Inflammatory macrophage (primary cell): Measurements from ENCODE around the gene ZNF664.

ENCODE experiments used
- DNase-seq, 2 donors: peaks; one replicate each; pipeline ENCODE4 v3.0.0-alpha.2; 2020 to 2022

ZNF664 gene

GRCh38 chr12:123960029-123960735 lies 12.8 kb upstream of the ZNF664 start:
- no peak for DNase-seq

DNA sequence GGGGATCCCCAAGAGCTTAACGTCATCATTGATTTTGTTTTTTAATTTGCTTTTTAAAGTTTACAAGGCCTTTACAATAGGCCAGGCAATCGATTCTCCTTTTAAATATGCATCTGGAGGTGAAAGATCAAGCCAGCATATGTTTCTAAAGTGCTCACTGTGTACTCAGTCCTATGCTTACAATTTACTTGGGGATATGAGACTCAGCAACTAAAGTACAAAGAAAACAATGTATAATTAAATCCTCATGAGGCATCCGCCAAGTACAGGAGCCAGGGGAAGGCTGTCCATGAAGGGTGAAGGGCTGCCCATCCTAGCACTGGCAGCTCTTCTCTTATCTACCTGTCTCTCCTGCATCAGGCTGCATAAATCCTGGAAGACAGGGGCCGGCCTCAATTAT lies 12.2 kb upstream of the ZNF664 start:
- DNase-seq = no peak

DNA sequence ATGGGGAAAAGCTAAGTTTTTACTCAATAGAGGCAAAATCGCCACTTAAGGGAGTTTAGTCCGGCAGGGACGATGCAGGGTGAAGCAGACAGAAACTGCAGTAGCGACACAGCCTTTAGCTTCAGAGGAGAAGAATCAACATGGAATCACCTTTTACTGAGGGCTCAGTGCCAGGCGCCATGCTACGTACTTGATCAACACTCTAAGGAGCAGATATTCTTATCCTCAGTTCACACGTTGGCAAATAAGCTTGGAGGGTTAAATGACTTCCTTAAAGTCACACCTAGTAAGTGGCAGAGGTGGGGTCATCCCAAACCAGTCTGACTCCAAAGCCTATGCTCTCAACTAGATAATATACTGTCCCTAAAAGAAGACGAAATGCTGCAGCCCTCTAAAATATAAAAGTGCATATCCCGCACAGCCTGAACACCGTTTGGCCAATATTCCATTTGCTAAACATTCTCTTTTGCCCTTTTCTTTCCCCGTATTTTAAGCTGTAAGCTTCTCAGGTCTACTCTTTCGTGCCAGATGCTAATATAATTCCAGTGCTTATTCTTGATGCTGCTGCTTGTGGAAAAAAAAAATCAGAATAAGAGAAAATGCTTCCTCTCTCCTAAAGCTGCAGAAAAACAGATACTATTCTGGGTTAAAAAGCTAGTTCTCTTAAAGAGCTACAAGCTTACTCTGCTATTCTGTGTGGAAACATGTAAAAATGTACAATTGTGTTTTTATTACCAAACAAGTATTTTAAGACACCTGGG lies 11.2 kb upstream of the ZNF664 start:
- DNase-seq = no peak

- DNase-seq = no peak
Observed at GRCh38 chr12:123962513-123962912, 10.5 kb upstream of the ZNF664 start.

DNA sequence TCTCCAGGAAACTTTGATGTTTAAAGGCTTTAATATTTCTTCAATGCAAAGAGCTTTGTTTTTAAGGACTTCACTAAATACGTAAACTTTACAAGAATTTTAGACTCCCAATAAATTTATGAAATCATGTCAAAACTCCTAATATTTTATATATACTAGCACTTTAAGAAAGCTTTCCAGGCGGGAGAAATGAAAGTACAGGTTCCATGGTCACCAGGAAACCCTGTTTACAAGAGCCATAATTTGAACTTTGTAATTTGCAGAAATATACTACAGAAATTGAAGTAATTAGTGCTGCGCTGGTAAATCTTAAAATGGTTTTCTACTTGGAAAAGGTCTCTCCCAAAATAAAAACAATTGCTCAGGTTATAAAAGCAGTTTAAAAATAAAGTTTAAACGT lies 9.2 kb upstream of the ZNF664 start:
- no peak for DNase-seq

DNA sequence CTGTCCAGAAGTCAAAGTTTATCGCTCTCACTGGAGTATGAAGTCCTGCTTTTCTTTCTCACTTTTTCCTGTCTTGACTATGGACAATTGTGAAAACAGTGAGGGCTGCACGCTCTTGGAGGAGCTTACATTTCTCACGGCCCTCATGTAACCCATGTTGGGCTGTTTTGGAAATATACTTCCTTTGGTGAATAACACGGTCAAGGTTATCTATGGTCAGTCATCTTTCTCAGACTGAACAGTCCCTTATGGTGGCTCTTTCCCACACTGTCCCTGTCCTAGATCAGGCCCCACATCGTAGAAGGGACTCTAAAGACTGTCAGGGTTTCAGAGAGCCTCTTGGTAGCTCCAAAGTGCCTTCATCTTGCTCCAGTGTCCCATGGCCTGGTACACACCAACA lies 7.6 kb upstream of the ZNF664 start:
- no peak for DNase-seq

DNA sequence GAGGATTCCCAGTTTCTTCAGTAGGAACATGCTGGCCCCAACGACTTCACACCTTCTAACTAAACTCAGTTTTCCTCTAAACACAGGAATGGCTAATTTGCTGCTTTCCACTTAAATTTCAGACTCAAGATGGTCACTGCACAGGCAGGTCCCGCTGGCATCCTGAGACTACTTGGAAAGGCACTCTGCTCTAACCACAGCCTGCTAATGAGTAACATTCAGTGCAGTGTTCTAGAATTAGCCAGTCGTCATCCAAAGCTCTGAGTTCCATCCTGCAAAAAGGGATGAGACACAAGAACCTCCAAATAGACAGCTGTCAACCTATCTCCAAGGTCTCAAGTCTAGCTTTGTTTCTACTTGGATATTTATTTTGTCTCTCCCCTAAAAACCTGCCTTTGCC lies 6.4 kb upstream of the ZNF664 start:
- DNase-seq = no peak

- no peak for DNase-seq
Observed at GRCh38 chr12:123967121-123967586, 5.9 kb upstream of the ZNF664 start.

- DNase-seq = no peak
Observed at GRCh38 chr12:123971449-123971769, 1.6 kb upstream of the ZNF664 start.

- DNase-seq = peak in 1 of 2 donors; percentile 37
Observed at GRCh38 chr12:123971770-123972456, 1.1 kb upstream of the ZNF664 start.

DNA sequence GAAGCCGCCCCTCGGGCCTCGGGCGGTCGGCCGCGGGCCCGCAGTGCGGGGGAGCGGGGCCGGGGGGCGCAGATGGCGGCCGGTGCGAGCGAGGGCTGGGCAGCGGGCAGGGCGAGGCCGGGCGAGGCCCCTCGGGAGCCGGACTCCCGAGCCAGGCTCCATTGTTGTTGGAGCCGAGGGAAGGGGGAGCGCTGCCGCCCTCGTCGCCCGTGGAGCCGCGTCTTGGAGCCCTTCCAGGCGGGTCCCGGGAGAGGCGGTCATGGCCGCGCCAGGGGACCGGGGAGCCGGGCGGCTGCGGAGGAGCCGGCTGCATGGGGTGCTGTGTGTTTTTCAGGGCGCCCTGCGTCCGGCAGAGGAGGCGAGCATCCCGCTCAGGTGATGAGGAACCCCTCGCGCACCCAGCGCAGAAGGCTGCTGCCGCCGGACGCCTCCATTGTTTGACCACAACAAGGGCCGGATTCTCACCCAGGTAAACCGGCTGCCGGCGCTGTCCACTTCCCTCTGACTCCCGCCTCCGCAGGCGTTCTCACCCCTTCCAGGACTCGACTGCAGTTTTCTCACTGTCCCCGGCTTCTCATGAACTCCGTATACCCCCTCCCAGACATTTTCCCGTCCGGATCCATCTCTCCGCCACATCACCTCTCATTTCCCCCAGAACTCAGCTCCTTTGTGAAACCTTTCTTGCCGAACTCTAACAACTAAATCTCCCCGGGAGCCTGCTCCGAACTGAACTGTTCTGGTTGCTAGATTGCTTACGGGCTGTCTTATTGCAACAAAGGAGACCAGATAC lies 732 bp downstream of the ZNF664 start:
- DNase-seq = no peak

DNA sequence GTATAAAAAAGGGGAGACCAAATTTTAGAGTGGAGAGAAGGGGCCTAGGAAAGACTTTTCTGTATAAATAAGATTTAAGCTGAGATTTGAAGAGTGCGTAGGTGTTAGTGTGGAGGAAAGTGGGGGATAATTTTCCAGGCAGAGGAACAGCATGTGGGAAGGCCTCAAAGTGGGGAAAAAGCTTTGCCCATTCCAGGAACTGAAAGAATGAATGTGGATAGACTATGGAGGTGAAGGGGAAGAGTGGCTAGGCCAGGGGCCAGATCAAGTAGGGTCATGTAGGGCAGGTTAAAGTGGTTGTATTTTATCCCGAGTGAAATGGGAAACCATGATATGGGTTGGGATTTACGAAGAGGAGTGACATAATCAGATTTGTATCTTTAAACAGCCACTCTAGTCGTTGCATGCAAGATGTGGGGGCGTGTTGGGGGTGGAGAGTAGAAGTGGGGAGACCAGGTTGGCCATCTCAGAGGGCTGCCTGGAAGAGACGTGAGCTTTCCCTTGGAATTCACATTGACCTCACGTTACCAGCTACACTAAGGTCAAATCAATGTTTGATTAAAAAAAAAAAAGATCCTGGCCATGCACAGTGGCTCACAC lies 3.3 kb downstream of the ZNF664 start:
- no peak for DNase-seq

GRCh38 chr12:123979566-123979965 lies 6.6 kb downstream of the ZNF664 start:
- DNase-seq = no peak

GRCh38 chr12:123982269-123982668 lies 9.3 kb downstream of the ZNF664 start:
- no peak for DNase-seq

DNA sequence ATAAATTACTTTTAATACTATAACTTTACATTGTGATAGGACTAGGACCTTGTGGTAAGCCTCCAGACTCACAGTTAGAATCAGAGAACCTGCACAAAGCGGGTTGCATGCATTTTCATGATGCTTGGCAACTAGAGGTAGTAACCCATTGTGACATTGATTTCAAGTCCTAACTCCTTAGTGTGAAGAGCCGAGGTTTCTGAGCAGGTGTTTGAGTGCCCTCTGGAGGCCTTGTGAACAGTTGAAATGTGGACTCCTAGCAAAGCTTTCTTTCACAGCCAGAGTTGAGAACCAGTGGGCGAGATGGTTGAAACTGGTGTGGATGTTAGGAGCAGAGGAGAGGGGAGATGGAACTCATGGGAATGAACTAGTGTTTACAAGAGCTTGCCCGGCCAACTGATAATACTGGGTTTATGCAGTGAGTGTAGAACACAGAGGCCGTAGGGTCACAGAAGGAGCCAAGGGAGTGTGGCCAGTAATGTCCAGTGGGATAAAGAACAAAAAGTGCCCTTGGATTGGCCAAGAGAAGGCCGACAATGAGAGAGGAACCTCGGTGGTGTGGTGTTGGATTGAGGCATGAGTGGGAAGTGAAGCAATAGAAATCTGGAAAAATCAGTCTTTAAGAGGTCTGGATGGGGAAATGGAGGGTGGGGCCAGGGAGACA lies 10.9 kb downstream of the ZNF664 start:
- peak; percentile 62 to 72 for DNase-seq

GRCh38 chr12:123984903-123985302 lies 11.9 kb downstream of the ZNF664 start:
- DNase-seq = no peak

GRCh38 chr12:123986374-123986965 lies 13.5 kb downstream of the ZNF664 start:
- DNase-seq = peak in 1 of 2 donors; percentile 17

DNA sequence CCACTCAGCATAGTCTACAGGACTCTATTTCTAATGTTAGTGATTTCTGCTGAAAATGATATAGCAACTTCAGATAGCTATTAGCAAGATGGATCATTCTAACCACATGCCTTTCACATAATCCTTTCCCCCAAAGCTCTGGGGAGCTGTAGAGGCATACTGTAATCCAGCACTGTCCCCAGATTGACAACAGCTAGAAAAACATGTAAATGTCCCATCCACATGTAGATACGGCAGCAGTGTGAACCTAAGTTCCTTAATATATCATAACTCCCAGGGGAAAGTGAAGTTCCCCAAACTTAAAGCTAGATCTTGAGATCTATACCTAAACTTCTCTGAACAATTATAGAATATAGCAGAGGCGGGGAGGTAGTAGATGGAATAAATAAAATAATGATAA lies 14.0 kb downstream of the ZNF664 start:
- no peak for DNase-seq

DNA sequence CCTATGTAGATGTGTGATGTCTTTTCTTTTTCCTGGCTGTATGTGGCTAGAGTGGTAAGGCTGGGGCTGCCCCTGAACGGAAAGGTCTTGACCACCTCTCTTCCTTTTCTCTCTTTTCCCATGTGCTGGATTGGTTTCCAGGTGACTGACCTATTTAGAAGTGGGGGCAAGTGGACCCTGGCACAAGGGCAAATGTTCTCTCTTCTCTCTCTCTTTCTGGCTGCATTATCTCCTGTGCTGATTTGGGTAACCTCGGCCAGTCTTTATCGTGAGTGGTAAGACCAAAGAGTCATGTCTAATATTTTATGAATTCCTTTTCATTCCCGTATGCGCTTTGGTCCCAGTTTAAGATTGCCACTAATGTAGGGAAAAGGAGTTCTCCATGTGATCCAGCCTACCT lies 16.2 kb downstream of the ZNF664 start:
- no peak for DNase-seq

DNA sequence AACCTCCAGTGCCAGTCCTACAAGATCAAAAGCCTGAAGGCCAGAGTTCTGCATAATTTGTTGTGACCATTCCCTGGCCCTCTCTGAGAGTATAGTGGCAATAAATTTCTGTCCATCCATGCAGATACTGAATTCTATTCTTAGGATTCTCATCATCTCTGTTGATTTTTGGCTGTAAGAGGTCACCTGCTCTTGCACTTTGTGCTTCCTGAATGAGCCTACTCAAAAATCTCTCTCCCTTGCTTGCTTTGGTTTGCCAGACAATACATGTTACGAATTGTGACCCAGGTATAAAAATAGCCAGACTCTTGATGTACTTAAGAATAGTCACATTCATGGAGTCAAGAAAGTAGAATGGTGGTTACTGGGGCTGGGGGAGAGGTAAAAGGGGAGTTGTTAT lies 16.7 kb downstream of the ZNF664 start:
- DNase-seq = no peak

GRCh38 chr12:123990511-123990910 lies 17.5 kb downstream of the ZNF664 start:
- DNase-seq = peak; percentile 14 to 42
